Epithelial cell of prostate (primary cell): Measurements from ENCODE around the gene OS9.

Source experiments
- DNase-seq: peaks from one replicate; pipeline ENCODE4 v3.0.0-alpha.2; 2011; ENCODE audit warnings: low read depth, low spot score
- H3K27ac ChIP-seq: fragments of 450-650 bp; 2 replicates; pipeline ENCODE4 v1.5.1; 2017; ENCODE audit warnings: mild to moderate bottlenecking

The OS9 gene

GRCh38 chr12:57763881-57764661, 70.1 kb downstream of the OS9 start:
- H3K27ac ChIP-seq = peak overlapping the region; percentile 78
- no peak for DNase-seq

- H3K27ac ChIP-seq = peak overlapping the region; percentile 78
- DNase-seq = no peak
Measured at GRCh38 chr12:57764662-57765002, 70.7 kb downstream of the OS9 start.

GRCh38 chr12:57765003-57765697, 71.2 kb downstream of the OS9 start:
- no peak for DNase-seq
- H3K27ac ChIP-seq = peak overlapping the region; percentile 78

GRCh38 chr12:57765698-57766463, 71.9 kb downstream of the OS9 start:
- no peak for DNase-seq
- peak overlapping the region; percentile 78 for H3K27ac ChIP-seq

- DNase-seq = no peak
- peak within 1 kb of the TSS; percentile 78 for H3K27ac ChIP-seq
Measured at GRCh38 chr12:57766464-57767304, 72.8 kb downstream of the OS9 start, which contains the start of gene CYP27B1. Gene CYP27B1 (minus strand): TSS chr12:57767078. CDS start chr12:57767041, 37 bp downstream.

- H3K27ac ChIP-seq = peak overlapping the region; percentile 78
- no peak for DNase-seq
Measured at GRCh38 chr12:57767305-57767698, 73.4 kb downstream of the OS9 start.

GRCh38 chr12:57767876-57768275, 73.9 kb downstream of the OS9 start:
- DNase-seq = no peak
- H3K27ac ChIP-seq = no peak overlapping the region

GRCh38 chr12:57769594-57769993, 75.7 kb downstream of the OS9 start:
- DNase-seq = no peak
- no peak overlapping the region for H3K27ac ChIP-seq

GRCh38 chr12:57770734-57771133, 76.8 kb downstream of the OS9 start:
- no peak for DNase-seq
- peak overlapping the region; percentile 82 for H3K27ac ChIP-seq
